Bronchus fibroblast of lung (primary cell): ENCODE data around the gene ULBP1. TPM values are rescaled to one million over a fixed set of nuclear protein-coding genes. Genes with fewer than 3 reads are reported as not detected.

Experiments used
- total RNA-seq: library from RNA; depleted of rRNA; stranded (reverse); fragments of >200 nt; gene quantifications from 2 replicates; pipeline ENCODE4 v1.2.3, GENCODE V29; 2015

Gene ULBP1
- 3.6 and 4.0 TPM in 2 replicates for total RNA-seq

GRCh38 chr6:149963462-149964307 is at the start of gene ULBP1:
TSS of gene ULBP1 (plus strand) at chr6:149963943. CDS start at chr6:149964050, 107 bp downstream.

GRCh38 chr6:149922642-149923326 is 41.0 kb upstream of the ULBP1 start, which contains the start of gene RAET1G:
TSS of gene RAET1G (minus strand) at chr6:149923121. CDS start at chr6:149923010, 111 bp downstream.

GRCh38 chr6:149941583-149942460 is 21.9 kb upstream of the ULBP1 start, which contains the start of gene ULBP2:
TSS of gene ULBP2 (plus strand) at chr6:149942014. CDS start at chr6:149942073, 59 bp downstream.

Other genes with a start within 250 kb of the ULBP1 start
- gene LATS1, start 245.8 kb upstream of the ULBP1 start, total RNA-seq: 7.7 and 7.9 TPM in 2 replicates
- 33.5 and 33.7 TPM in 2 replicates for gene NUP43, start 217.4 kb upstream of the ULBP1 start, total RNA-seq
- 136 and 157 TPM in 2 replicates for gene PCMT1, start 214.2 kb upstream of the ULBP1 start, total RNA-seq
- gene LRP11, start 99.6 kb upstream of the ULBP1 start, total RNA-seq: 28.2 and 30.6 TPM in 2 replicates
- gene RAET1E, start 65.8 kb upstream of the ULBP1 start, total RNA-seq: under 0.01 TPM in 1 of 2 replicates, not detected in the other
- gene RAET1G, start 40.8 kb upstream of the ULBP1 start, total RNA-seq: 1.0 and 1.8 TPM in 2 replicates
- 6.2 and 6.6 TPM in 2 replicates for gene ULBP2, start 21.9 kb upstream of the ULBP1 start, total RNA-seq
- not detected in 2 replicates for gene RAET1L, start 61.6 kb downstream of the ULBP1 start, total RNA-seq
- 15.9 and 18.5 TPM in 2 replicates for gene ULBP3, start 105.2 kb downstream of the ULBP1 start, total RNA-seq
- not detected in 2 replicates for gene PPP1R14C, start 179.1 kb downstream of the ULBP1 start, total RNA-seq